Mucosa of descending colon (tissue), 3 donors: ENCODE measurements around the gene DLX5. TPM values are rescaled to one million over a fixed set of nuclear protein-coding genes. Genes with fewer than 3 reads are reported as not detected.
A peak's percentile ranks its signal among the peaks of the same experiment; 100 is the strongest.
"Not testable (repeated sequence)": the region's sequence is repeated elsewhere in the genome, so short reads cannot be mapped to it uniquely, and the experiment has no call there.

Experiments used
- ATAC-seq: fragments of 200-7000 bp; cut with Tn5 transposase; one replicate; pipeline ENCODE4 v1.9.1; 2020; ENCODE audit warnings: mild to moderate bottlenecking, moderate library complexity
- DNase-seq, 3 donors: peaks; one replicate each; pipeline ENCODE4 v3.0.0-alpha.2; 2020
- H3K36me3 ChIP-seq: fragments of 200-600 bp; one replicate; pipeline ENCODE4 v1.8.0; 2021; ENCODE audit warnings: low read depth, mild to moderate bottlenecking
- H3K4me1 ChIP-seq: fragments of 200-600 bp; one replicate; pipeline ENCODE4 v1.8.0; 2021; ENCODE audit warnings: low read depth, mild to moderate bottlenecking
- H3K4me3 ChIP-seq: fragments of 200-600 bp; one replicate; pipeline ENCODE4 v1.8.0; 2021; ENCODE audit warnings: mild to moderate bottlenecking
- H3K9me3 ChIP-seq: fragments of 200-600 bp; one replicate; pipeline ENCODE4 v1.8.0; 2021; ENCODE audit warnings: mild to moderate bottlenecking
- CTCF ChIP-seq: fragments of 200-600 bp; IDR thresholded peaks from one replicate; pipeline ENCODE4 v1.8.0; 2022; ENCODE audit warnings: antibody characterized with exemption, mild to moderate bottlenecking
- intact Hi-C, 2 donors: fragments of 100-400 bp; cut with DNase I in 1 of 2; cut with micrococcal nuclease in 1 of 2; formaldehyde crosslinking; loops; one replicate each; pipeline versions ENCODE4 v1.11.0 to v1.11.1; 2022; cut with DNase I, micrococcal nuclease
- total RNA-seq, 3 donors: library from RNA; stranded (reverse); fragmentation: NEBNext Ultra II Directional in 2 of 3; extraction: Animal tissue kit (Norgen Biotek cat#: 25700) in 2 of 3; gene quantifications; one replicate each; pipeline versions ENCODE4 v1.2.1 to v1.2.4, GENCODE V29; 2021 to 2023
- donor health status: DM: no; HTN: no; CAD: no; lungs with moderate emphysema.
- donor health status: DM: no; HTN: no; CAD: no.
- donor health status: DM: no; HTN: yes; CAD: no.

Gene DLX5
- total RNA-seq, 3 donors from 2014 or later, result 0.89 TPM; not detected in 2

- DNase-seq (no peak), ATAC-seq (no peak)
- Histone ChIP-seq H3K4me3 (no peak overlapping the region), H3K36me3 (no peaks in the 10 kb centered on the region), H3K9me3 (no peaks in the 10 kb centered on the region), H3K4me1 (no peaks in the 10 kb centered on the region)
- TF ChIP-seq CTCF, result no peak
- intact Hi-C loops, result no loop called here
Measured at GRCh38 chr7:97039374-97040065, 14.9 kb upstream of the DLX5 start.

GRCh38 chr7:97034213-97034852 is 9.7 kb upstream of the DLX5 start:
- intact Hi-C loops, ATAC-seq, H3K36me3 ChIP-seq, H3K4me3 ChIP-seq, DNase-seq, H3K4me1 ChIP-seq, H3K9me3 ChIP-seq: not testable (repeated sequence)

GRCh38 chr7:97027427-97028234 is 3.0 kb upstream of the DLX5 start:
- Histone ChIP-seq H3K4me3 (no peak overlapping the region), H3K36me3 (no peaks in the 10 kb centered on the region), H3K4me1 (peaks cover 3% of the 10 kb centered on the region), H3K9me3 (no peaks in the 10 kb centered on the region)
- intact Hi-C loops, result loop anchor here (5.0 to 10.0 kb wide), 4 partner anchors 950 to 1113 kb away; no protein-coding TSS in a partner anchor
- TF ChIP-seq CTCF, result peak; percentile 58
- peak; percentile 87 for ATAC-seq
- peak in 2 of 3 donors; percentile 76 for DNase-seq

DNA sequence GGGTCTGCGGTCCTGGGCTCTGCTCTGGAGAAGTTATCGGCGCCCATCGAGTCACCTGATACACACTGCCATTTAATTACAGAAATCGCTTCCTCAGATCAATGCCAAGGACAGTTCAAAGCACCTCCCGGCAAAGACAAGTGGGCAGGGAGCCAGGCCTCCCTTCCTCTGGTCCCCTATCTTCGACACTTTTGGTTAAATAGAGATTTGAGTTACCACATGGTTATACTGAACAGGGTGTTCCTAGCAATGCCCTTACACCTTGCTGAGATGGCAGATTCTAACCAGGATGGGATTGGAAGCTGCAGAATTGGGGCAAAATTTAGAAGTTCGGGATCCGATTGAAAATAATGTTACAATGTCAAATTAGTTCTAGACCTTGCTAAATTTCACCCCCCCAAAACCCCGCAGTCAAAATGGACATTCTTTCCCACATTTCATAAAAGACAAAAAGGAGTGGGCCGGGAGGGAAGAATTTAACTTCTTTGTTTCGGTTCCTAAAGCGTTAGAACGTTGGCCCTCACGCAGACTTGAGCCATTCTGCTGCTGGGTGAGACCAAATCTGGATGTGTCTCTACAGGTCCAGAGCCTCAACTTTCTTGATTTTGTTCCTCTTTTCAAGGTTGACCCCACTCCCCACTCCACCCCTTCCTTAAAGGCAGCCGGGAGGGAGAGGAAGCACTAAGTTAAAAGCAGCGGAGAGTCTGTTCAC is 2.2 kb upstream of the DLX5 start:
- H3K4me3 ChIP-seq, result no peak overlapping the region
- no peaks in the 10 kb centered on the region for H3K9me3 ChIP-seq
- H3K36me3 ChIP-seq, result no peaks in the 10 kb centered on the region
- no peak for TF ChIP-seq CTCF
- H3K4me1 ChIP-seq, result peaks cover 3% of the 10 kb centered on the region
- ATAC-seq, result peak; percentile 16
- intact Hi-C loops, result loop anchor here (5.0 to 10.0 kb wide), 4 partner anchors 950 to 1112 kb away; no protein-coding TSS in a partner anchor
- DNase-seq, result peak in 1 of 3 donors; percentile 5

DNA sequence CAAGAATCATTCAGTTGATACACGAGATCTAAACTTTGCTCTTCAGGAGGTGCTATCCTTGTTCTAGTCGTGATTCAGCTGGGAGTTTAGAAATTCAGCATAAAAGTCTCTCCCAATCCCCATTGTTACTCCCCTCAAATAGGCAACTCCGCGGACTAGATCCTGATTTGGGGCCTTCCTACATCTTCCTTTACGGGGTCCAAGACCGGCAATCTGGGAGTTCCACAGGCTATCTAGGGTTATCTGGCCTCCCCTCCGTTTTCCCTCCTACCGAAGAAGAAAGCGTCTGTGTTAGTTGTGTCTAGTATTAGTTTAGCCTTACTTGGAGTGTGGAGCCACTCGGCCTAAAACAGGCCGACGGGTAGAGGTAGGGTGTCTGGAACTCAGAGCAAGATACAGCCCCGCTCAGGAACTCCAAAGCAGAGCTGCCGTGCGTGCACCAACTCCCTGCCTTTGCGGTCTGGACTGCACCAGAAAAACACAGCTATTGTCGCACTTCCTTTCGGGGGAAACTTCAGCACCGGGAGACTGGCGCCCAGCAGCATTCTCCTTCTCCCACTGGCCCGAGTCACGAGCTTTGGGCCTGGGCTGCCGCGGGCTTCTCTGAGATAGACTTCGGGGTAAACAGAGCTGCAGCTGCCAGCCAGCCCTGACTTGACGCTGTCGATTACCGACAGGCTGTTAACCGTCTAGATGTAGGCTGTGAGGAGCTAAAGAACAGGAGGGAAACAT is 1.5 kb upstream of the DLX5 start:
- no peak overlapping the region for H3K4me3 ChIP-seq
- H3K36me3 ChIP-seq, result no peaks in the 10 kb centered on the region
- peaks cover 3% of the 10 kb centered on the region for H3K4me1 ChIP-seq
- DNase-seq (peak in 1 of 3 donors; percentile 13), ATAC-seq (peak; percentile 10)
- intact Hi-C loops, result loop anchor here (5.0 to 10.0 kb wide), 4 partner anchors 949 to 1111 kb away; no protein-coding TSS in a partner anchor
- no peak for TF ChIP-seq CTCF
- no peaks in the 10 kb centered on the region for H3K9me3 ChIP-seq
